Thyroid gland (tissue), 4 donors: ENCODE data around the gene KRT6B. TPM values are rescaled to one million over a fixed set of nuclear protein-coding genes. Genes with fewer than 3 reads are reported as not detected.

Source experiments
- DNase-seq, 2 donors: peaks; one replicate each; pipeline ENCODE4 v3.0.0-alpha.2; 2019
- H3K27ac ChIP-seq, 3 donors: fragments of 200-600 bp; sonication (generic); 1 replicate in 2 of 3; 2 replicates in 1 of 3; pipeline ENCODE4 v1.5.1; 2016 to 2019; ENCODE audit warnings: mild to moderate bottlenecking in 1 of 3, moderate library complexity in 1 of 3
- H3K27me3 ChIP-seq: fragments of 200-600 bp; sonication (generic); one replicate; pipeline ENCODE4 v1.5.1; 2019
- H3K36me3 ChIP-seq, 2 donors: fragments of 200-600 bp; sonication (generic); one replicate each; pipeline ENCODE4 v1.5.1; 2016 to 2019
- H3K4me1 ChIP-seq, 2 donors: fragments of 200-600 bp; sonication (generic); one replicate each; pipeline ENCODE4 v1.5.1; 2017 to 2019
- H3K4me3 ChIP-seq, 3 donors: fragments of 200-600 bp; sonication (generic); replicated peaks in 1 of 3; 1 replicate in 2 of 3; 2 replicates in 1 of 3; pipeline ENCODE4 v1.5.1; 2016; ENCODE audit warnings: mild to moderate bottlenecking in 1 of 3
- H3K9me3 ChIP-seq: fragments of 200-600 bp; sonication (generic); one replicate; pipeline ENCODE4 v1.5.1; 2017
- CTCF ChIP-seq, 6 experiments: fragments of 200-600 bp in 3 of 6; fragments of 450-650 bp in 3 of 6; sonication (generic) in 3 of 6; IDR thresholded peaks; one replicate each; pipeline ENCODE4 v1.5.1; 2016 to 2019; ENCODE audit warnings: antibody characterized with exemption in 6 of 6, mild to moderate bottlenecking in 2 of 6, inconsistent platforms in 1 of 6, moderate library complexity in 1 of 6
- POLR2A ChIP-seq, 2 donors: fragments of 450-650 bp; IDR thresholded peaks; one replicate each; pipeline ENCODE4 v1.6.1; 2017; ENCODE audit warnings: antibody characterized with exemption in 2 of 2, mild to moderate bottlenecking in 2 of 2, moderate library complexity in 1 of 2
- WGBS, 2 donors: methylation state at CpG; one replicate each; pipeline ENCODE4 v1.1.5; 2017; 5-methylcytosine and 5-hydroxymethylcytosine counted together
- intact Hi-C: fragments of 100-400 bp; cut with DNase I; formaldehyde crosslinking; loops from one replicate; pipeline ENCODE4 v1.15.1; 2023
- total RNA-seq, 4 donors: library from RNA; depleted of rRNA; stranded (reverse); fragments of >200 nt; gene quantifications; one replicate each; pipeline ENCODE4 v1.2.3, GENCODE V29; 2016

Gene KRT6B
- total RNA-seq, 4 donors from 2014 or later = not detected

- Histone ChIP-seq H3K4me3 (no peak within 1 kb of the TSS), H3K9me3 (no peaks in the 10 kb centered on the region), H3K27me3 (no peaks in the 10 kb centered on the region), H3K36me3 (no peaks in the 10 kb centered on the region), H3K27ac (no peak within 1 kb of the TSS), H3K4me1 (no peaks in the 10 kb centered on the region)
- 68 to 87% methylated on average over 12 to 20 of the region's 20 CpGs for WGBS, 2 donors
- DNase-seq = no peak
- intact Hi-C loops = no loop called here
- TF ChIP-seq CTCF (IDR thresholded peaks at IDR 0.05) = no peak
- no peak for TF ChIP-seq POLR2A (IDR thresholded peaks at IDR 0.05)
These were observed 17.7 kb downstream of the KRT6B start, which contains the start of gene KRT75 for GRCh38 chr12:52434081-52434733. TSS of gene KRT75 (minus strand) at chr12:52434371. CDS start at chr12:52434304, 67 bp downstream.

GRCh38 chr12:52433501-52434080 lies 18.4 kb downstream of the KRT6B start:
- WGBS, 2 donors = 81 to 87% methylated on average over 3 to 12 of the region's 12 CpGs
- Histone ChIP-seq H3K27ac (no peak overlapping the region), H3K36me3 (no peaks in the 10 kb centered on the region), H3K9me3 (no peaks in the 10 kb centered on the region), H3K4me3 (no peak overlapping the region), H3K27me3 (no peaks in the 10 kb centered on the region), H3K4me1 (no peaks in the 10 kb centered on the region)
- DNase-seq = no peak
- TF ChIP-seq CTCF (IDR thresholded peaks at IDR 0.05) (no peak), POLR2A (IDR thresholded peaks at IDR 0.05) (no peak)
- intact Hi-C loops = no loop called here

- intact Hi-C loops = no loop called here
- Histone ChIP-seq H3K9me3 (no peaks in the 10 kb centered on the region), H3K27ac (no peak overlapping the region), H3K4me1 (no peaks in the 10 kb centered on the region), H3K4me3 (no peak overlapping the region), H3K27me3 (no peaks in the 10 kb centered on the region), H3K36me3 (no peaks in the 10 kb centered on the region)
- TF ChIP-seq POLR2A (IDR thresholded peaks at IDR 0.05) (no peak), CTCF (IDR thresholded peaks at IDR 0.05) (no peak)
- no peak for DNase-seq
- WGBS, 2 donors = 90 to 95% methylated on average over 6 of the region's 6 CpGs
These were observed 19.3 kb downstream of the KRT6B start for GRCh38 chr12:52432559-52433207.

- H3K4me1 ChIP-seq = no peaks in the 10 kb centered on the region
- no peak overlapping the region for H3K27ac ChIP-seq
- no peak overlapping the region for H3K4me3 ChIP-seq
- no peak for DNase-seq
- 82 to 90% methylated on average over 9 to 10 of the region's 10 CpGs for WGBS, 2 donors
- intact Hi-C loops = no loop called here
- H3K27me3 ChIP-seq = no peaks in the 10 kb centered on the region
- H3K9me3 ChIP-seq = no peaks in the 10 kb centered on the region
- H3K36me3 ChIP-seq = no peaks in the 10 kb centered on the region
- TF ChIP-seq CTCF (IDR thresholded peaks at IDR 0.05) = no peak
- TF ChIP-seq POLR2A (IDR thresholded peaks at IDR 0.05) = no peak
These were observed 23.8 kb downstream of the KRT6B start for GRCh38 chr12:52428121-52428520.

- DNase-seq = no peak
- Histone ChIP-seq H3K9me3 (no peaks in the 10 kb centered on the region), H3K4me3 (no peak overlapping the region), H3K27ac (no peak overlapping the region), H3K36me3 (no peaks in the 10 kb centered on the region), H3K27me3 (no peaks in the 10 kb centered on the region), H3K4me1 (no peaks in the 10 kb centered on the region)
- TF ChIP-seq POLR2A (IDR thresholded peaks at IDR 0.05) (no peak), CTCF (IDR thresholded peaks at IDR 0.05) (no peak)
- WGBS, 2 donors = 91 to 93% methylated on average over 1 of the region's 1 CpG
- intact Hi-C loops = no loop called here
These were observed 24.9 kb downstream of the KRT6B start for GRCh38 chr12:52427083-52427482.
